NCI-H82 treated with DMSO at 0.1 percent for 48 hours (cell line): ENCODE measurements around the gene RALGPS1.

Experiments
- DNase-seq: peaks from one replicate; lab custom pipeline; 2025; ENCODE audit not compliant: unreplicated experiment; lab: John Stamatoyannopoulos, UW

The RALGPS1 gene

GRCh38 chr9:127116088-127116726 is 201.6 kb downstream of the RALGPS1 start:
- no peak for DNase-seq

GRCh38 chr9:127116957-127117356 is 202.4 kb downstream of the RALGPS1 start:
- DNase-seq, result no peak

GRCh38 chr9:127117801-127118200 is 203.2 kb downstream of the RALGPS1 start:
- no peak for DNase-seq

- peak; percentile 24 for DNase-seq
These were observed 204.2 kb downstream of the RALGPS1 start for GRCh38 chr9:127118597-127119319.

GRCh38 chr9:127119320-127119709 is 204.7 kb downstream of the RALGPS1 start:
- no peak for DNase-seq

GRCh38 chr9:127121628-127122175 is 207.1 kb downstream of the RALGPS1 start:
- no peak for DNase-seq

GRCh38 chr9:127122176-127123063 is 207.8 kb downstream of the RALGPS1 start, which contains the start of gene ANGPTL2:
ANGPTL2 (minus strand) TSS chr9:127122635; CDS start chr9:127108731, 13,904 bp downstream.
- peak; percentile 65 for DNase-seq

GRCh38 chr9:127123064-127123890 is 208.7 kb downstream of the RALGPS1 start:
- DNase-seq, result peak; percentile 64

- DNase-seq, result no peak
These were observed 209.5 kb downstream of the RALGPS1 start for GRCh38 chr9:127124111-127124531.

- no peak for DNase-seq
These were observed 210.2 kb downstream of the RALGPS1 start for GRCh38 chr9:127124792-127125191.

- DNase-seq, result no peak
These were observed 212.4 kb downstream of the RALGPS1 start for GRCh38 chr9:127126971-127127370.

GRCh38 chr9:127128341-127129072 is 213.9 kb downstream of the RALGPS1 start:
- no peak for DNase-seq

GRCh38 chr9:127129073-127129717 is 214.6 kb downstream of the RALGPS1 start:
- no peak for DNase-seq

GRCh38 chr9:127129718-127130085 is 215.1 kb downstream of the RALGPS1 start:
- DNase-seq, result no peak

GRCh38 chr9:127130235-127130634 is 215.7 kb downstream of the RALGPS1 start:
- no peak for DNase-seq

- DNase-seq, result peak; percentile 70
These were observed 216.3 kb downstream of the RALGPS1 start for GRCh38 chr9:127130661-127131538.

- DNase-seq, result no peak
These were observed 217.3 kb downstream of the RALGPS1 start for GRCh38 chr9:127131871-127132270.

GRCh38 chr9:127132375-127132774 is 217.8 kb downstream of the RALGPS1 start:
- DNase-seq, result no peak
